Erythroblast (primary cell): ENCODE measurements around the gene RNASEH2B.

Experiments
- DNase-seq, 2 experiments: peaks; one replicate each; lab custom pipeline; 2025; lab: John Stamatoyannopoulos, UW
- GATA1 ChIP-seq: IDR thresholded peaks from 2 replicates; pipeline ENCODE4 v1.6.1; 2011; ENCODE audit warnings: low read depth, mild to moderate bottlenecking, control low read depth, low read length, moderate library complexity
- POLR2A ChIP-seq: IDR thresholded peaks from 2 replicates; pipeline ENCODE4 v1.6.1; 2011; ENCODE audit warnings: mild to moderate bottlenecking, low read length

RNASEH2B gene

DNA sequence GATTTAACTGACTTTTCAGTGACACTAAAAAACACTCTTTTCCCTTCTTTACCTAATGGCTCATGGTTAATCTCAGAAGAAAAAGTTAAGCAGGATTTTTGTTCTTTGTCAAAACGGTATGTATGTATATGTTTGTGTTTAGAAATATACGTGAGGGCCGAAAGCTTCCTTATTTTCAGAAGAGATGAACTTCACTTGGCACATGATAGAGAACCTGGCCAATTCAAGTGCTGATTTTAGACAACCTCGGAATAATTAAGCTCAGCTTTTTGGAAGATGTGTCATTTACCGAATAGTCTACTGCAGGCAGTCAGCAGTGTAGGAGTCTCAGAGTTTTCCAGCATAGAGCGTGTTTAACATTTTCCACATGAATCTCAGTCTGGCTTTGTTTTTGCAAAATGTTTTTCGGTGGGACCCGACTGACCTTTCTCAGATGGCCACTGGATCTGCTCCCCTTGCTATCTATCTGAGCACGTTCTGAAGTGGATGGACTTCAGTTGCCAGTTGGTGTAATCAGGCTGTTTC is 4.6 kb downstream of the RNASEH2B start:
- peak in 1 of 2 experiments; percentile 38 for DNase-seq
- no peak for TF ChIP-seq POLR2A
- no peak for TF ChIP-seq GATA1

DNA sequence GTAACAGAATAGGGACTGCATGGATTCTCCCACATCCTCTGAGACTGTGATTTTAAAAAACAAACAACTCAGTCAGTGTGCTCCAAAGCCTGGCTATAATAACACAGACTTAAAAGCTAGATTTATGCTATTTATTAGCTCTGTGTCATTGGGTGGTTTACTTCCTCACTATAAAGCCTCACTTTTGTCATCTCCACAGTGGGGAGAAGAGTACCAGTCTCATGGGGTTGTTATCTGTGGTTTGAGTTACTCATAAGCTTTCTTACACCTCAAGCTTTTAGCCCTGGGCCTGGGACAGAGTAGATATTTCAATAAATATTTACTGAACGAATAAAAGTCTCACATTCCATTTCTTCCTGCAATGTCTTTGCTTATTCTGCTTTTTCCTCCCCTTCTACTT is 5.3 kb downstream of the RNASEH2B start:
- TF ChIP-seq POLR2A (no peak), GATA1 (no peak)
- peak; percentile 13 to 18 for DNase-seq

DNA sequence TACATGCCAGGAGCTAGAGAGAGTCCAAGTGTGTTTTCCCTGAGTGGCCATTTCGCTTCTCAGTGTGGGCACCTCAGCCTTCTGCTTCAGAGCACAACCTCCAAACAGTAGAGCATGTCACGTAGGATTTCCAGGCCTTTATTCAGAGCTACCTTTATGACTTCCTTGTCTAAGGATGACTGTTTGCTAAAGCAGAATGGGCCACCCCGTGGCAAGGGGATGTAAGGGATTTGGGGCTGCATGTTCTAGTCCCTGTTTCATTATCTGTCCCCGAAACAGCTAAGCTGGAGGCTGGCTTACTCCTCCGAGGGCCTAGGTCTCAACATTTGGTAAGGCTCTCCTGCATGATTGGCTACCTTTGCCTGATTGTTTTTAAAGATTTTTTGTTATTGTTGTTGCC is 6.0 kb downstream of the RNASEH2B start:
- TF ChIP-seq POLR2A (no peak), GATA1 (no peak)
- peak; percentile 52 to 68 for DNase-seq

DNA sequence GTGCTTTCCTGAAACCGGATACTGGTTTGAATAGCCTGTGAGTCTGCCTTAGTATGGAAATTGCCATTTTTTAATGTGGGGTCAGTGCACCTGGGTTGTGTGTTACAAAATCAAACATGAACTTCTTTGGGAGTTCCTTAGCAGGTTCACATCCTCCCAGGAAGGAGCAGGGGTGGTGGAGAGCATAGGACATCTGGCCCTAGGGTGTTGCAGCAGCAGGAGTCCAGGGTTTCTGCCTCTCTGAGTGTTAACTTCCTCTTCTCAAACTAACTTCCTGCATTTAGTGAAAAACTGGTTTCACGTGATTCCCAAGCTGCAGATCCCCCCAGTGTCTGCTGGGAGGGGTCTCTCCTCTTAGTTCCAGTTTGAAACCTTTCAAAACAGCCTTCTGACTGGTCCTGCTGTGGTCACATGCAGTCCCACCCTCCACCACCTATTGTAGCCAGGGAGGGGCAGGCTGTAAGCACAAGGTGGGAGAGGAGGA is 7.2 kb downstream of the RNASEH2B start:
- DNase-seq, result peak; percentile 14 to 17
- TF ChIP-seq GATA1 (no peak), POLR2A (no peak)

DNA sequence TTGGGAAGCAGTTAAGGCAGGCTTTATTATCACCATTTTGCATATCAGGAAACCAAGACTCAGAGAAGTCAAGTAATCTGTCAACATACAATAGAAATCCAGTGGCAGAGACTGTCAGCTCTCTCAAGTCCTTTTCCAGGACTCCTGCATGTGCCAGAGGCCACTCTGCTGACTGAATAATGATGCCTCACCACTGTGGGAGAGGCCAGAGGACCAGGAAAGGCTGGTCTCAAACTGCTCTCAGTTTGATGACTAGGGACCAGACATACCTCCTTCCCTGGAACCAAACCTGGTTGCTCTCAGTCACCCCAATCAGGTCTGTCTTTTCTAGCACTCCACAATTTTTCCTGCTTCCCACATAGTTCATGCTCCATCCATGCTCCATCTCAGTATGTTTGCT is 8.0 kb downstream of the RNASEH2B start:
- no peak for DNase-seq
- no peak for TF ChIP-seq GATA1
- no peak for TF ChIP-seq POLR2A

DNA sequence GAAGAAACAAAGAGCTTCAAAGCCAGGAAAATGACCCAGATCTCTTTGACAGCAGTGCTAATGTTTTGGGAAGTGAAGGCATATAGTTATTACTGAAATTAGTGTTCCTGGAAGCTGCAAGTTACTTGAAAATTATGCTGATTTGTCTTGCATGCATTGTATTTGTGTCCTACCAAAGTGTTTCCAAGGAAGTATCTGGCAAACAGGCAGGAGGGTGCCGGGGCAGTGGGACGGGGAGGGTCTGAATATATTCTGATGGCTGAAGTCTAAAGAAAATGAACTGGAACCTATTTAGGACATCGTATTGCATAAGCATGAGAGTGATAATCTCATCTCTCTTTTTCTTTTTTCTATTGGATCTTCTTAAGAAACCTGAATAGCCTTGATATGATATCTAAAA is 9.0 kb downstream of the RNASEH2B start:
- no peak for DNase-seq
- TF ChIP-seq GATA1 (no peak), POLR2A (no peak)

DNA sequence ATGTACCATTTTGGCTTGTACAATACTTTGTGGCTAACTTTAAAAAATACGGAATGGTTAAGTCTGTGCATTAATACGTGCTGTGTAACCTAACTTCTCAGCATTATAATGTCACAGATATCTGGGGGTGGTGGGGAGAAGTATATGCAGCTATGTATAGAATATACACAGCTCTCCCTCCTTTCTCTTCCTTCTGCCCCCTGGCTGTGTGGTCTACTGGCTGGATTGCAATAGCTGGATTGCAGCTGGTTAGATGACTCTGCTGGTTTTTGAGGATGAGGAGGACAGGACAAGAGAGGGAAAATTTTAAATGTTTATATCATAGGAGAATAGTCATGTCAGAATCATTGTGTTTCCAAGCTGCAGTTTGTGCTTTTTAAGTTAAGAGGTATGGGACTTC is 9.7 kb downstream of the RNASEH2B start:
- no peak for DNase-seq
- no peak for TF ChIP-seq GATA1
- no peak for TF ChIP-seq POLR2A

DNA sequence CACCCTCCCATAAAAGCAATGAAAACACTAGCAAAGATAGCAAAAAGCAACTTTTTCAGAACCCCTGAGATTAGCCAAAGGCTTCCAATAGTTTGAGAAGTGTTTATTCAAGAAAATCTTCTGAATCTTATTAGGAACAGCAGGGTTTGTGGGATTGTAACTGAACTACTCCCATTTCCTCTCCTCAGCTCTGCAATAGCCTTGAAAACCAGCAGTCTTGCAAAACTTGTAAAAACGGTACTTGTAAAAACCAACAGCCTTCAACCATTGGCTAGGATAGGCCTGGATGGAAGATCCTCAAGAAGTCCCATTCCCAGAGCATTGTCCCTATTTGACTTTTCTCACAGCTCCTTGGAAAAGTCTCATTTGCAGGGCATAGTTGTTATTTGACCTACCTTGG is 12.1 kb downstream of the RNASEH2B start:
- TF ChIP-seq GATA1 (no peak), POLR2A (no peak)
- no peak for DNase-seq

DNA sequence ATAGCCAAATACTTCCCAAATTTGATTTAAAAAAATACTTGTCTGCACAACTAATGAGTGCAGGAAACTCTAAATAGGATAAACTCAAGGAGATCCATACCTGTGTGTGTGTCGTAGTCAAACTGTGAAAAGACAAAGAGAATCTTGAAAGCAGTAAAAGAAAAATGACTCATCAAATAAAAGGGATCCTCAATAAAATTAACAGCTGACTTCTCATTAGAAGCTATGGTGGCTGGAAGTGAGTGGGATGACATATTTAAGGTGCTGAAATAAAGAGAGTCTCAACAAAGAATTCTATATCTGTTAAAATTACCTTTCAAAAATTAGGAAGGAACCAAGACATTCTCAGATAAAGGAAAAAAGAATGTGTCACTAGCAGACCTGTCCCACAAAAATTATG is 13.7 kb downstream of the RNASEH2B start:
- TF ChIP-seq GATA1, result no peak
- peak; percentile 18 to 40 for DNase-seq

DNA sequence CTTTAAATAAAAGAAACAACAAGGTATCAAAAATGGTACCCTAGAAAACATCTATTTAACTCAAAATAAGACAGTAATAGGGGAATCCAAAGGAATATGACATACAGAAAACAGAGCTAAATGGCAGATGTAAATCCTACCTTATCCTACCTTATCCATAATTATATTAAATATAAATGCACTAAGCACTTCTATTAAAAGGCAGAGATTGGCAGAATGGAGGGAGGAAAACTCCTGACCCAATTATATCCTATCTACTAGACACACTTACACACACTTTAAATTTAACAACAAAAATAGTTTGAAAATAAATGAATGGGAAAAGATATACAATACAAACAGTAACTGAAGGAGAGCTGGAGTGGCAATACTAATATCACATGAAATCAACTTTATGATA is 14.4 kb downstream of the RNASEH2B start:
- TF ChIP-seq POLR2A (no peak), GATA1 (no peak)
- no peak for DNase-seq

DNA sequence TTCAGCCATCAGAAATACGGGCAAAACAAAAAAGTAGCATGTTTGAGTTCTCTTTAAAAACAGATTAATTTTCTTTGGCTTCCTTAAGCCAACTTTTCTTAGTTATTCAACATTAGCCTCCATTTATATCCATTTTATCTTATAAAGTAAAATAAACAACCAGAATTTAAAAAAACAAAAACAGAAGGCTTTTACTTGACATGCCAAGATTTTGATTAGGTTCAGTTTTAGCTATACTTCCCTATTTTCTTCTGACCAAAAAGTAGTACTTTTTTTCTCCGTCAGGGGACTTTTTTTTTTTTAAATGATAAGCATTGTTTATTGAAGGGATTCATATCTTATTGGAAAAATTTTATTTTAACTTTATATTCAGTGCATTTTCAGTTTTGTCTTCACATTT is 18.1 kb downstream of the RNASEH2B start:
- no peak for DNase-seq
- no peak for TF ChIP-seq GATA1
- TF ChIP-seq POLR2A, result no peak

DNA sequence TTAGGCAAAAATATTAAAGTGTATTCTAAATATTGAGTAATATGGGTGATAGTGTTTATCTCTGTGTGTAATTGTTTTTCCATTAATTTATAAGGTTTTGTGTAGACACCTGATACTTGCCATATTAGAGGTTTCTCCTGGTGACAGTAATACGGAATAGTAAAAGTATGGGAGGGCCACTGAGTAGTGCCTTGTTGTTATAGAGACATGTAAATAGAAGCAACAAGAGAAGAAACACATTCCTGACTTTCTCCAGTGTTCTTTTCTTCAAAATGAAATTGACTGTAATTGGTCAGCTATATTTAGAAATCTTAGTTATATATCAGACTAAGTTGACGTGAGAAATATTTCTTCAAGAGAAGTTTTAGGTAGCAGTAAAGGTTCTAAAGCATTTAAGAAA is 18.5 kb downstream of the RNASEH2B start:
- peak; percentile 17 to 22 for DNase-seq
- TF ChIP-seq GATA1, result no peak
- TF ChIP-seq POLR2A, result no peak

DNA sequence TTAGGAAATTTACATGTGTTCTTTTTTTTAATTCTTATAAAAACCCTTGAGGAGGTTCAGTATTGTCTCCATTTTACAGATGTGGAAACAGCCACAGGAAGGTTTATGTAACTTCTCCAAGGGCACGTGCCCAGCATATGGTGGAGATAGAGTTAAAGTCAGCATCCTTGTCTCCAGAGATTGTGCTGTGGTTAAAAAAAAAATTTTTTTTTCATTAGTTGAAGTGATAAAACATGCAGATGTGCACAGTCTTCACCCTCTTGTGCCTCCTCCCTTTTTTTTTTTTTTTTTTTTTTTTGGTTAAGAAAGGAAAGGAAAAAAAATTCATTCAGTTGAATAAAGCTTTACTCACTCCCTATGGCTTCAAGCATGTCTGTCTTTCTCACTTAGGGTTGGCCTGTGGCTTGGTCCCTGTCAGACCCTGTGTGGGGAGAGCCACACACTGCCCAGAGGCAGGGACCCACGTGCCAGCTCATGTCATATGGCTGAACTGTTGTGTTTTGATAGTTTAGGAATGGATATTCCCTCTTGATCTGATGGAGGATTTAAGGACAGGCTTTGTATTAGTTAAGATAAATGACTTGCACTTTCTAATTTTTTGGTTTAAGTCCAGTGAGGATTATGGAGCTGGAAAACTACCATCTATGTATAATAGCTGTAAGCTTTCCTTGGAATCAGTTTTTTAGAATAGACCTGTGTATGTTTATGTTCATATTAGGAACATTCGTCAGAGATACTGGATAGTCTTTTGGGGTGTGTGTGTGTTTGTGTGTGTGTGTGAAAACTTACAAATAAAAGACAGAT is 19.3 kb downstream of the RNASEH2B start:
- TF ChIP-seq GATA1 (no peak), POLR2A (no peak)
- DNase-seq, result peak; percentile 60 to 85

DNA sequence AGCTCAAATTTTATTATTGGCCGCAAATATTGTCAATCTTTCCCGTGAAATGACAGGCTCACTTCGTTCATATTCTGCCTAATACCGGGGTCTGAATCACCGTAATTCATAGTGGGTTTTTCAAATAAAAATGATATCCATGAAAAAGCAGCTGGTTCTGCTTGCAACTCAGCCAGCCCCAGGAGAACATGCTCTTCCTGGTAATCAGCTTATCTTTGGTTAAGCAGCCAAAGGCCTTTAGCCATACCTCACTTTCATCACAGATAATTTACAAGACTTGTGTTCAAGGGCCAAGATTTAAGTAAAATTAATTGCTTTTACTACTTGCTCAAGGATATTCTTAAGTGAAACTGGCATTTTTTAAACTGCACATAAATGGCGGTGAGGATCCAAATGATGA is 22.5 kb downstream of the RNASEH2B start:
- DNase-seq, result peak; percentile 44 to 70
- TF ChIP-seq POLR2A (no peak), GATA1 (no peak)
